Activated CD8-positive, alpha-beta memory T cell treated with anti-CD3 and anti-CD28 coated beads, Interleukin-2, amount 50 U/mL, for 1 hour (primary cell): ENCODE data around the gene RAB4A.

Source experiments
- DNase-seq: peaks from one replicate; pipeline ENCODE4 v3.0.0-alpha.2; 2020; ENCODE audit errors: extremely low read depth

The RAB4A gene

DNA sequence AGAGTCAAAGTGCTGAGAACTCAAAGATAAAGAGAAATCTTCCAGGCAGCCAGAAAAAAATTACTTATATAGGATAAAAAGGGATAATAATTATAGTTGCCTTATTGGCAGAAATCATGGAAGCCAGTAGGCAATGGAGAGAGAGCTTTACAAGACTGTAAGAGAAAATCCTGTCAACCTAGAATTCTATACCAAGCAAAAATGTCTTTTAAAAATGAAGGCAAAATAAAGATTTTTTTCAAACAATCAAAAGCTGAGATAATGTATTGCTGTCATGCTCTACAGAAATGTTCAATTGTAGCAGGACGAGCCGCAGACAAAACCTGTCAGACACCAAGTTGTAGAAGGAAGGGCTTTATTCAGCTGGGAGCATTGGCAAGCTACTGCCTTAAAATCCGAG is 26.8 kb upstream of the RAB4A start:
- DNase-seq, result no peak

DNA sequence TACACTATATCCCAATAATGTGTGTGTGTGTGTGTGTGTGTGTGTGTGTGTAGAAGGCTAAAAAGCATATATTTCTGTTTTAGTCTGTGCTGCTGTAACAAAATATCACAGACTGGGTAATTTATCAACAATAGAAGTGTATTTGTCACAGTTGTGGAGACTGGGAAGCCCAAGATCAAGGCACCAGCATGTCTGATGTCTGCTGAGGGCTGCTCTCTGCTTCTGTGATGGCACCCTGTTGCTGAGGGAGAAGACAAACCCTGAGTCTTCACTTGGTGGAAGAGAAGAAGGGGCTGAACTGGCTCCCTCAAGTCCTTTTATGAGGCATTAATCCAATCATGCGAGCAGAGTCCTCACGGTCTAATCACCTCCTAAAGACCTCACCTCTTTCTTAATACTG is 23.0 kb upstream of the RAB4A start:
- no peak for DNase-seq

DNA sequence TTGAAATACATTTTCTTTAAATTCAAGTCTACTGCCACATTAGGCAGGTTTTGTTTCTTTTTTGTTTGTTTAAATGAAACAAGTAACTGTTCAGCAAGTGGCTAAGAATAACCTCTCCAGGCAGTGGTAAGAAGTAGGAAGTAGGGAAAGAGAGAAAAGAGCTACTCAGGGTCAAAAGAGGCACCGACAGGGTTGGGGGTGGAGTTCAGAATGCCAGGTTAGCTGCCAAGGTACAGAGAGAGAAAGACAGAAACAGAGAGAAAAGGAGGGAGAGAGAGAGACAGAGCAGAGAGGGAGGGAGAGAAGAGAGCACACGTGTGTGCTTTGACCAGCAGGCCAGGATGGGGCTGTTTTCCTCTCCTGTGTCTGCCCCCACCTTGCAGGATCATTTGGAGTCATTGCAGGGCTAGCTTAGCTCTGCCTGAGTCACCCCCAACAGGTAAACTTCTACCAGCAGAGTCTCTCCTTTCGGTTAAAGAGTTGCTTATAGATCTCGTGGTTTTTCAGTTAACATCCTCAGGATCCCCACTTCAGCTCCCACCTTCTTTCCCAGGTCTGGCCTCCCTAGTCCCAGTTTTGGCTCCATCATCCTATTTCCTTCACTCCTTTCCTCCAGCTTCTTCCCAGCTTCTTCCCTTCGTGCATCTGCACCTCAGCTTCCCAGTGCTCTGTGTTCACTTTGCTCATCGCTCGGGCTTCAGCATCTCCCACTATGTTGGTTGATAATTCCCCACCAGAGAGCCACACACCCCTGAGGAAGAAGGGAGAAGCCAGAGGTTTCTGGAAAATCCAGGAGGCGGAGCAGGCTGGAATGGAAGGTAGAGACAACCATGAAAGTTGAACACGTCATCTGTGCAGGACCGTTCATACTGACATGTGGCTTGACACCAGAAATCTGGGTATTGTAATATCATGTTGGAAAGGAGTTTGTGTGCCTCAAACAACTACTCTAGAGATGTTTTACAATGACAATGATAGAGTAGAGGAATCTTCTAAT is 21.8 kb upstream of the RAB4A start:
- no peak for DNase-seq

DNA sequence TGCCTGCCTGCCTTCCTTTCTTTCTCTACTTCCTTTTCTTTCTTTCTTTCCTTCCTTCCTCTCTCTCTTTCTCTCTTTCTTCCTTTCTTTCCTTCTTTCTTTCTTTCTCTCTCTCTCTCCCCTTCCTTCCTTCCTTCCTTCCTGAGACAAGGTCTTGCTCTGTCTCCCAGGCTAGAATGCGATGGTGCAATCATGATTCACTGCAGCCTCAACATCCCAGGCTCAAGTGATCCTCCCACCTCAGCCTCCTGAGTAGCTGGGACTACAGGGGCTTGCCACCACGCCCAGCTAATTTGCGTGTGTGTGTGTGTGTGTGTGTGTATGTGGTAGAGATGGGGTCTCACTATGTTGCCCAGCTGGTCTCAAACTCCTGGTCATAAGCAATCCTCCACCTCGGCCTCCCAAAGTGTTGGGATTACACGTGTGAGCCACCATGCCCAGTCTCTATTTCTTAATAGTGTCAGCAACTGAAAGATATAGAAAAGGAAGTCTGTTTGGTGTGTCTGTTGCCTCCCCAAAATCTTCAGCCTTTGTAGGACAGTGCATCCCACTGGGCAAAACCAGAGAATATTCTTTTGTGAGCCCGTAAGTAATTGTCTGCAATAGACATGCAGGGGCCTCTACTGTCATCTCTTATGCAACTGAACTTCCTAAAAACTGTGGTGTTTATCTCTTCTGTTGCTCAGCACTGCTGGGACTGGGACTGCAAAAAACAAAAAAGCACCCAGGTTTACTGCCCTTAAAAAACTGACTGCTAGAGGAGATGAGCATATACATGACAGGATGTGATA is 20.9 kb upstream of the RAB4A start:
- no peak for DNase-seq

DNA sequence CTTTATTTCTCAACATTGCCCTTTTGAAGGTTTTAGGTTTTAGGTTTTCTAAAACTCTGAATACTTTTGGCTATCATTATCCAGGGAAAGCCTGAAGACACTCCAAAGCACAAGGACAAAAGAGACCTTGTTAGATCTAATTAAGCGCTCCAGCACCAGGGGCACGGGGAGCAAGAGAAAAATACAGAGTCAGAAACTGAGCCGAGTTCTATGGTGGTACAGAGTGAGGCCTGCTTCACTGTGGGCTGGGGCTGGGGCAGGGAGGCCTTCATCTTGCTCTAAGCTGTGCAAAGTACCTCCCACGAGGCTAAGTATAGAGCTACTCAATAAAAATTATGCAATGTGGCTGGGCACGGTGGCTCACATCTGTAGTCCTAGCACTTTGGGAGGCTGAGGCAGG is 19.7 kb upstream of the RAB4A start:
- DNase-seq, result no peak

DNA sequence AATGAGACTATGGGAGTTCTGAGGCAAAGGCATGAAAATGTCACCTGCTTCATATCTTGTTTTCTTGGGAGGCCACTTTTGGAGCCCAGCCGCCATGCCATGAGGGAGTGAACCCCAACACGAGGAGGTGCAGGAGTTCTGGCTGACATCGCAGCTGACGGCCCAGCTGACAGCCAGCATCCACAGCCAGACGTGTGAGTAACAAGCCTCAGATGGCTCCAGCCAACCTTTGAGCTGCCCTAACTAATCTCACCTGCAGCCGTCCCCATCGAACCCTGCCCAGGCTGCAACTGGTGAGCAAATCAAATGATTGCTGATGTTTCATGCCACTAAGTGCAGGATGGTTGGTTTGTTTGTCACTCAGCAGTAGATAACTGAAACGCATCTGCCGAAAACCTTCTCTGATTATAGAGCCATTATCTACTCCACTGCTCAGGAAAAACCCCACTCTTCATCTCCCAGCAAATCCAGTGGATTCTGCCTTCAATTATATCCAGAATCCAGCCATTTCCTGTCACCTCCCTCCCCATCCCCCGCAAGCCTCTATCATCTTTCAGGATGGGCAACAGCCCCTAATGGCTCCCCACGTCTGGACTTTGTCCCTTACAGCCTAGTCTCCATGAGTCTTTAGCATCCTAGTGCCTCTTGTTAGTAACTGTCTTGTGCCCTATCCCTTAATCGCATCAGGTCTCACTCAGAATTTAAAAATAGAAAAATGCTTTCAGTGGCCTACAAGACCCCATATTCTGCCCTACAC is 18.5 kb upstream of the RAB4A start:
- DNase-seq, result no peak

DNA sequence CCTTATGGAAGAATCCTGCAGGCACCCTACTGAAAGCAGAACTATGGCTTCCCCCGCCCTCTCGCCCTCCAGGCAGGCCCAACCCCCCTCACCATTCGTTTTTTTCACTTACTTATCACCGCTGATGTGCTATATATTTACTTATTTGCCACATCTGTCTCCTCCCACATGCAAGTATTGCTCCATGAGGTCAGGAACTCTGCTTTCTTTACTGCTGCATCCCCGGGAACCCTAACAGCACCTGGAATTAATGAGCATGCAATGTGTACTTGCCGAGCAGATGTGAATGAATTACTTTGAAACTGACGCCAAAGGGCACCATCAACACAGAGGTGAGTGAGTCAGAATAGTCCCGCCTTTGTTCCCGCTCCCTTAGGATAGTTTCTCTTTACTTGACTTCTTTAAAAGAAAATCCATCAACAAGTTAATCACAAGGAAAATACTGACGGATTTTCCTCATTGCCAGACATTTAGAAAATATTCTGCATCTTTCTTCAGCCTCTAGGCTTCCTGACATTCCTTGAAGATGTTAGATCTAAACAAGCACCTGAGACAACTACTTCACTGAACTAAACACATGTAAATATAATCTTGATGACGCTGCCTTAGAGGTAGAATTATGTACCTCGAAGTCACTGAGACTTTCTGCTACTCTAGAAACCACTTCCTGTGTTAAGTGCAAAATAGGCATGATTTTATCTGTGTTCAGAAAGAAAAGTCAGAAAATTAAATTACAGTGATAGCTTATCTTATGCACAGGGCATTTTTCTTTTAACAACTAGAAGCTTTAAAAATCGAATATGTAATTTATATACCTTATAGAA is 17.5 kb upstream of the RAB4A start:
- no peak for DNase-seq

DNA sequence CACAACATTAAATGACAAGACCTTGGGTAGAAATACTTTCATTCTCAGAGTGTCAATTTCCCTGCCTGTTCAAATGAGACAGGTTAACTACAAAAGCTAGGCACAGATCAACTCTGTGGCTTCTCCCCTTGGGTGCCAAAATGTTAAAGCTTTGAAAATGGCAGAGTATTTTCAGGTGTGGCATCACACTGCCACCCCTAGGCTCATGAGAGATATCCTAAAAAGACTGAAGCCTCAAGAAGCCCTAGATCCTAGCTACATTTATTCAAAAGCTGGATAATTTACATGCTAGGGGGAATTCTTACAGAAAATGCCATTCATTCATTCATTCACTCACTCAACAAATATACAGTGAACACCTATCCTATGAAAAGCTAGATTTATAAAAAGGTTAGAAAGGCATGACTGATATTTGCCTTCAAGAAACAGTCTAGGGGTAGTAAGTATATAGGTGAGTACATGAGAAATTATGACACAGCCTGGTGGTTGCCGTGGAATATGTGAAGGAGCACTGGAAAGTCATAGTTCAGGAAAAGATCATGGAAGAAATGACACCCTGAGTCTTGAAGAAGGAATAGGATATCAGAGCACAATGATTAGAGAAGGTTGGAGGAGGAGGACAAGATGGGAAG is 15.9 kb upstream of the RAB4A start:
- no peak for DNase-seq

DNA sequence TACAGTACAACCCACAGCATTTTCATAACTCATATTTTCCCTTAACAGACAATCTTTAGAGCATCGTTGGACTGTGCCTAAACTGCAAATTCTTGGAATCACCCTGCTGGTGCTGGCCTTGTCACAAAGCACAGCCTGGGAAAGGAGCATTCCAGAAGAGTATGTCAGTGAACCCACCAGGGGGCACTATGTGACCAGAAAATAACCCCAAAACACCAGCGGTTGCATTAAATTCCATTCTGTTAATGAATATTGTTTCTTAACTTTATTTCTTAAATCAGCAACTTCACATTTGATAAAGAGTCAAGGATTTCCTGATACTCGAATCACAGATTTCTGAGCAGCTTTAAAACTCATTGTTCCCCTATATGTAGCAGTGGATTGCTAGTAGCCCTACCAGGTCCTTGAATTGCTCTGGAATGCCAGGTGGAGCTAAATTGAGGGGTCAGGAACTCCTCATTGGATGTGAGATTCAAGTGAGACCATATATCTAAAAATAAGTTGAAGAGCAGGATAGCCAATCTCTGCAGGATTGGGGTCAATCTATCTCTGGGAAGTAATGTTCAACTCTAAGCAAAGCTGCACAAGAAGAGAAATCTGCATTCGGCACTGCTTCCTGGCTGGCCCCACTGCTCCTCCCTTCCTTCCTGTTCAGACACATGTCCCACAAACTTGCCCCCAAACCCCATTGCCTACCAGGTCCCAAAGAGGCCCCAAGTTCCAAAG is 12.7 kb upstream of the RAB4A start:
- DNase-seq, result no peak

DNA sequence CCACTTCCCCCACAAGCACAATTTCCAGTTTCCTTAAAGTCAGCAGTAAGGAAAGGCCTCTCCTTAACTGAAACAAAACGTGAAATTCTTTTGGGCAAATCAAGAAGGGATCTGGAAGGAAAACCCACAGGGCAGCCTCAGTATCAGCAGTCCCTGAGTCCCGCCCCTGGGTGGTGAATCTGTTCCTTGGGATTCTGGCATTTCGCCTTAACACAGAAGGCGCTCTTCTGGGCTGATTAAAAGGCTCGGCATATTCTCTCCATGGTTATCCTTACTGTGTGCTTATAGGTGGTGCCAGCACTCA is 12.2 kb upstream of the RAB4A start:
- no peak for DNase-seq

DNA sequence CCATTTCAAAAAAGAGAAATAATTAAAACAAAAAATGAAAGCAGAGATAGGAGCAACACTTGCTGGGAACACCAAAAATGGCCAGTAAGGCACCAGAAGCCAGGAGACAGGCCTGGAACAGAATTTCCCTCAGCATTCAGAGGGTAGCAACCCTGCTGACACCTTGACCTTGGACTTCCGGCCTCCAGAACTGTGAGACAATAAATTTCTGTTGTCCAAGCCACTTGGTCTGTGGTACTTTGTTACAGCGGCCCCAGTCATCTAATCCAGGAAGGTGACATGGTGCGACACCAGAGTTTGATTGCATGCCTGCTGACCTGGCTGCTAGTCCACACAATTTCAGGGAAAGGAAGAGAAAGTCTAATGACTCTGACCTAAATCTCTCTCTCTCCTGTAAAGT is 10.6 kb upstream of the RAB4A start:
- DNase-seq, result no peak

DNA sequence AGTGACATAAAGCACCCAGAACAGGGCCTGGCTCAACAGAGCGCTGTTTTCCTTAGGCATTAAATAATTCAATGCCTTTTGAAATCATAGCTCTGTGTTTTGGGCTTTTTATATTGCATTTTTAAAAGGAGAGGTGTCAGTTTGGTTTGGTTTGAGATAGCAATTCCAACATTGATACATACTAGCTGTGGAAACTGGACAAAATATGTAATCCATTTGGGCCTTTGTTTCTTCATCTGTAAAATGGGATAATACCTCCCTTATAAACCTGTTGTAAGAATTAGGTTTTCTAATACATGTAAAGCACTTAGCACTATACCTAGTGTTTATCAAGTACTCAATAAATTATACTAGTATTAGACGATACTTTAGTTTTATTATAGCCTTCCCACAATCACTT is 8.7 kb upstream of the RAB4A start:
- DNase-seq, result no peak

DNA sequence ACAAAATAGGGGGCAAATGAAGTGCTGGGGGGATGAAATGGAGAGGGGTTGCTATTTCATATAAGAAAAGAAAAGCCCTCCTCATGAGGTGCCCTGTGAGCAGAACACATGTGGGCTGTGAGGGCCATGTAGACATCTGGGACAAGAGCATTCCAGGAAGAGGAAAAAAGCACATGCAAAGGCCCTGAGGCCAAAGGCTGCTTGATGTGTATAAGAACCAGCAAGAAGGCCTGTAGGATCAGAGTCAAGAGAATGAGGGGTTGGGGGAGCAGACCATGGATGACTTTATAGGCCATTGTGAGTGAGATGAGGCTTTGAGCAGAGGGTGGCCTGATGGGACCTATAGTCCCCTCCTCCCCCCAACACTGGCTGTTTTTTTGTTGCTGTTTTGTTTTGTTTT is 7.7 kb upstream of the RAB4A start:
- DNase-seq, result no peak

DNA sequence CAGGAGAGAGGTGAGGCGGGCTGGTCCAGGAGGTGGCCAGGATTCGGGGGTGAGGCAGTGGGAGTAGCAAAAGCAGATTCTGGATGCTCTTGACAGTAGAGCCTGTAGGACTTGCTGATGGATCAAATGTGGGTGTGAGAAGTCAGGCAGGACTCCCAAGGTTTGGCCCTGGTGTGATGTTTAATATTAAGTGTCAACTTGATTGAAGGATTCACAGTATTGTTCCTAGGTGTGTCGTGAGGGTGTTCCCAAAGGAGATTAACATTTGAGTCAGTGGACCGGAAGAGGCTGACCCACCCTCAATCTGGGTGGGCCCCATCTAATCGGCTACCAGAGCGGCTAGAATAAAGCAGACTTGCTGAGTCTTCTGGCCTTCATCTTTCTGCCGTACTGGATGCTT is 6.8 kb upstream of the RAB4A start:
- DNase-seq, result no peak

DNA sequence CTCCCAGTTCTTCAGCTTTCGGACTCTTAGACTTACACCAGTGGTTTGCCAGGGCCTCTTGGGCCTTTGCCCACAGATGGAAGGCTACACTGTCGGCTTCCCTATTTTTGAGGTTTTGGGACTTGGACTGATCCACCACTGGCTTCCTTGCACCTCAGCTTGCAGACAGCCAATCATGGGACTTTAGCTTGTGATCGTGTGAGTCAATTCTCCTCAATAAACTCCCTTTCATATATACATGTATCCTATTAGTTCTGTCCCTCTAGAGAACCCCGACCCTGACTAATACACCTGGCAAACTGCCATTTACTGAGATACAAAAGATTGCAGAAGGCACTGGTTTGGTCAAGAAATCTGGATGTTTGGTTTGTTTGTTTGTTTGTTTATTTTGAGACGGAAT is 6.4 kb upstream of the RAB4A start:
- no peak for DNase-seq

DNA sequence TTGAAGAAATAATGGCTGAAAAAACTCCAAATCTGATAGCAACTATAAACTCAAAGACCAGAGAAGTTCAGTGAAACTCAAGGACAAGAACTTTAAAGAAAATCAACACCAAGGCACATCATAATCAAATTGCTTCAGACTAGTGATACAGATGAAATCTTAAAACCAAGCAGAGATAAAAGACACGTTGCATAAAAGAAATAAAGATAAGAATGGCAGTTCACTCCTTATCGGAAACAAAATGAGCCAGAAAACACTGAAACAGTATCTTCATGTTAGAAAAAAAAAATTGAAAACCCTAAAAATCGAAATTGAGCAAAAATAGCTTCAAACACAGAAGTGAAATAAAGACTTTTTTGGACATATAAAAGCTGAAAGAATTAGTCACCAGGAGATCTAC is 4.6 kb upstream of the RAB4A start:
- DNase-seq, result no peak

DNA sequence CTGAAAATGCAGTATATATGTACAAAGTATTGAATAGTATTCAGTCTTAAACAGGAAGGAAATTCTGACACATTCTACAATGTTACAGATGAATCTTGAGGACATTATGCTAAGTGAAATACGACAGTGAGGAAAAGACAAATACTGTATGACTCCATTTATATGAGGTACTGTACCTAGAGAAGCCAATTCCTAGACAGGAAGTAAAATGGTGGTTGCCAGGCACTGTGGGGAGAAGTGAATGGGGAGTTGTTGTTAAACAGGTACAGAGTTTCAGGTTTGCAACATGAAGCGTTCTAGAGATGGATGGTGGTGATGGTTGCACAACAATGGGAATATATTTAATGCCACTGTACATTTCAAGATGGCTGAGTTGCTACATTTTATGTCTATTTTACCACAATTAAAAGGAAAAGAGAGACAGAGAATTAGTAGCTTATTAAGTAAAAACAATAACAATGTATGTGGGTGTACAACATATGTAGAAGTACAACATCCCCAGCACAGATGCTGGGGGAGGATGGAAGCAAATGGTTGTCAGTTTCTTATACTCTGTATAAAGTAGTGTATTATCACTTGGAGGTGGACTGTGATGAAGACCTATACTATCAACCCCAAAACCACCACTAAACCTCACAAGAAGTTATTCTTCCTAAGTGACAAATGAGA is 3.9 kb upstream of the RAB4A start:
- DNase-seq, result no peak

DNA sequence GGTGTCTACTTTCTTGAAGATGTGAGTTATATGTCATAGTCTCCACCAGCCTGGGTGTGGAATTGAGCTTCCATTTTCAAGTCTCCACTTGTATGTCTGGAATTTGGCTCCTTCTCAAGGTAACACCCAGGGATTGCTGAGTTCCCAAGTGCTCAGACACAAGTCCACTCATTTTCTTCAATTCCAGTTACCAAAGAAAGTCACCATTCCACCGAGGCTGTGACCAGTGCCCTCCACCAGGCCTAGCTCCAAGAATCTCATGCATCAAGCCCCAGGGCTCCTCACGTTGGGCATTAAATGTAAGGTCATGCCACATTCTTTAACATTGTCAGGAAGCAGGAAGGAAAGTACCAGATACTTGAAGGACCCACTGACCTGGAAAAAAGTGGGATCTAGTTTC is 2.4 kb upstream of the RAB4A start:
- DNase-seq, result no peak

DNA sequence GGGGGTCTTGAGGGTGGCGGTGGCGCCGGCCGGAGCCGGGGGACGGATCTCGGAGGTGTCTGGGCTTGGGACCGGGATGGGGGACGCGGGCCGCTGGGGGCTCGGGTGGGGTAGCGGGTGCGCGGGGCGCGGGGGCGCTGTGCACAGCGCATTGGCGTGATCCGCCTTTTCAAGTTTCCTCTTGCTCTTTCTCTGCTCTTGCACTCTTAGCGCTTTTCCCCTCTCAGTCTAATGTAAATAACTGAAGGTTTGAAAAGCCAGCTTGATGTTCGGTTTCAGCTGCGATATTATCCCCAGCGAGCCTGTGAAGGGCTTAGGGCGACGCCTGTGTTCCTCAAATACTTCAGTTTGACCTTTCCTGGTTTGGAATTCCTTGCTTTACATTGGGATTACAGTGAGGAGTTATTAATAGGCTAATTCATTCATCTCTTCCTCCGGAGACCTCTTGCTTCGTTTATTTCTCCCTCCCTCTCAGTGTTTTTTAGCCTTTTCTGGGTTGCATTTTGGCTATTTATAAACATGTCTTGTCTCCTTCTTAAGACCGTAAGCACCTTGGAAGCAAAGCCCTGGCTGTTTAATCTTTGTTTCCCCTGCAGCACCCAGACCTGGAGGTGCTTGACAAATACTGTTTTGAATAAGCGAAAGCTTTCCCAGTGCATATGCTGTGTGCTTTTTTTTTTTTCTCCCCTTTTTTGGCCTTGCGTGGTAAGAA is 693 bp downstream of the RAB4A start:
- DNase-seq, result no peak
